ENCODE data around the gene LAPTM5.
A peak's percentile ranks its signal among the peaks of the same experiment; 100 is the strongest.

The LAPTM5 gene

GRCh38 chr1:30718636-30719405, 38.8 kb downstream of the LAPTM5 start:
- TF ChIP-seq CTCF (IDR thresholded peaks at IDR 0.05; ENCODE audit: low read depth, low read length), result peak; percentile 84
- DNase-seq (ENCODE audit: low read depth, low spot score), result peak; percentile 98
- H3K4me3 ChIP-seq (ENCODE audit: low read depth, low read length), result peak overlapping the region; percentile 50
- in situ Hi-C loops (cut with HindIII; ENCODE audit: low sequenced_read_pairs), result no loop called here

GRCh38 chr1:30718091-30718635, 39.4 kb downstream of the LAPTM5 start:
- peak; percentile 98 for DNase-seq (ENCODE audit: low read depth, low spot score)
- H3K4me3 ChIP-seq (ENCODE audit: low read depth, low read length), result peak overlapping the region; percentile 40
- TF ChIP-seq CTCF (IDR thresholded peaks at IDR 0.05; ENCODE audit: low read depth, low read length), result no peak
- in situ Hi-C loops (cut with HindIII; ENCODE audit: low sequenced_read_pairs), result no loop called here

GRCh38 chr1:30716646-30717045, 40.9 kb downstream of the LAPTM5 start:
- no peak for TF ChIP-seq CTCF (IDR thresholded peaks at IDR 0.05; ENCODE audit: low read depth, low read length)
- no peak for DNase-seq (ENCODE audit: low read depth, low spot score)
- in situ Hi-C loops (cut with HindIII; ENCODE audit: low sequenced_read_pairs), result no loop called here
- H3K4me3 ChIP-seq (ENCODE audit: low read depth, low read length), result no peak overlapping the region

GRCh38 chr1:30715886-30716285, 41.7 kb downstream of the LAPTM5 start:
- no peak for TF ChIP-seq CTCF (IDR thresholded peaks at IDR 0.05; ENCODE audit: low read depth, low read length)
- in situ Hi-C loops (cut with HindIII; ENCODE audit: low sequenced_read_pairs), result no loop called here

GRCh38 chr1:30715216-30715615, 42.4 kb downstream of the LAPTM5 start:
- peak; percentile 39 for TF ChIP-seq CTCF (IDR thresholded peaks at IDR 0.05; ENCODE audit: low read depth, low read length)
- H3K4me3 ChIP-seq (ENCODE audit: low read depth, low read length), result no peak overlapping the region
- DNase-seq (ENCODE audit: low read depth, low spot score), result no peak
- in situ Hi-C loops (cut with HindIII; ENCODE audit: low sequenced_read_pairs), result no loop called here

More at GRCh38 chr1:30715886-30716285, 41.7 kb downstream of the LAPTM5 start:
- H3K4me3 ChIP-seq (ENCODE audit: low read depth, low read length), result no peak overlapping the region
- no peak for DNase-seq (ENCODE audit: low read depth, low spot score)

- TF ChIP-seq CTCF (IDR thresholded peaks at IDR 0.05; ENCODE audit: low read depth, low read length), result no peak
- DNase-seq (ENCODE audit: low read depth, low spot score), result no peak
- no peak overlapping the region for H3K4me3 ChIP-seq (ENCODE audit: low read depth, low read length)
- in situ Hi-C loops (cut with HindIII; ENCODE audit: low sequenced_read_pairs), result no loop called here
Observed at GRCh38 chr1:30714536-30715090, 43.0 kb downstream of the LAPTM5 start.
